Measurements from ENCODE around the gene MYNN.

Gene MYNN

DNA sequence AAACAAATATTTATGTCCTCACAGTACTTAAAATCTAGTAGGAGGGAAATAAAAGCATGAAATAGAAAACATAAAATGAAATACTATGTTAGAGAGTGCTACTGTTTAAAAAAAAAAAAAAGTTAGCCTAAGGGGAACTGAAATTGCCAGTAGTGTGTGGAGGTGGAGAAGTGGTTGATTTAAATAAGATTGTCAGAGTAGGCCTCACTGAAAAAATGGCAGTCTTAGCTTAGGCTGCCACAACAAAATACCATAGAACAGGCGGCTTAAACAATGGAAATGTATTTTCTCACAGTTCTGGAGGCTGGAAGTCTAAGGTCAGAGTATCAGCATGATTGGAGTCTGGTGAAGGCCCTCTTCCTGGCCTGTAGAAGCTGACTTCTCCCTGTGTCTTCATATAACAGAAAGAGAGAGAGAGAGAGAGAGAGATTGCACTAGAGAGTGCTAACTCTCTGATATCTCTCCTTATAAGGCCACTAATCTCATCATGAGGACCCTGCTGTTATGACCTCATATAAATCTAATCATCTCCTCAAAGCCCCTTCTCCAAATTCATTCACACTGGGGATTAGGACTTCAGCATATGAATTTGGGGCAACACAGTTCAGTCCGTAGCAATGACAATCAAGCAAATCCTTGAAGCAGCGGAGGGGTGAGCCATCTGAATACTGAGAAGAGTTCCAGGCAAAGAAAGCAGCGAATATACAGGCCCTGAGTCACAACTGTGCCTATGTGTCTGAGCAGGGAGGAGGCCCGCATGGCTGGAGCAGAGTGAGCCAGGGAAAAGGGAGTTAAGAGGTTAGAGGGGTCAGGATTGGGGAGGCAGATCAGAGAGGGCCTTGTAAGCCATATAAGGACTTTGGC is 63.1 kb downstream of the MYNN start:
- DNase-seq, result no peak

DNA sequence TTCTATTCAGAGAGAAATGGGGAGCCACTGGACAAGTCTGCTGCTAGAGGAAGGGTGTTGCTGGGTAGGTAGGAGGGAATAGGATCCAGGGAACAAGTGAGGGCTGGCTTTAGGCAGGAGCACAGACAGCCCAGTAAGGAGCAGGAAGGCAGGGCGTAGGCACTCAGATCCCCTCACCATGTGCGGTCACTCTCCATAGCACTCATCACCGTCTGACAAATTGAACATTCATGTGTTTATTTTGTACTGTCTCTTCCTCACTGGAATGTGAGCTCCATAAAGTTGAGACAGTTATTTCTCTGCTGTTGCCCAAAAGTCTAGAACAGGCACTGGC is 63.7 kb downstream of the MYNN start:
- DNase-seq, result no peak

GRCh38 chr3:169838511-169839030 is 65.4 kb downstream of the MYNN start:
- DNase-seq, result no peak
